H9 (cell line): ENCODE data around the gene KDM2A. TPM values are rescaled to one million over a fixed set of nuclear protein-coding genes. Genes with fewer than 3 reads are reported as not detected.

Experiments used
- DNase-seq: peaks from one replicate; pipeline ENCODE4 v3.0.0-alpha.2; 2017
- H2AFZ ChIP-seq: one replicate; pipeline ENCODE4 v1.6.1; 2013; ENCODE audit warnings: mild to moderate bottlenecking, low read length, control low read depth, moderate library complexity
- H2AK5ac ChIP-seq: 2 replicates; pipeline ENCODE4 v1.6.1; 2013; ENCODE audit warnings: low read length, control low read depth, mixed read lengths; ENCODE audit not compliant: insufficient read length
- H2BK120ac ChIP-seq: one replicate; pipeline ENCODE4 v1.6.1; 2013; ENCODE audit warnings: low read depth, mild to moderate bottlenecking, low read length, control low read depth, inconsistent platforms; ENCODE audit not compliant: poor library complexity, severe bottlenecking
- H2BK12ac ChIP-seq: 2 replicates; pipeline ENCODE4 v1.6.1; 2013; ENCODE audit warnings: low read length, control low read depth, mixed read lengths, low read depth; ENCODE audit not compliant: insufficient read length
- H2BK15ac ChIP-seq: 2 replicates; pipeline ENCODE4 v1.6.1; 2013; ENCODE audit warnings: low read depth, low read length, control low read depth
- H2BK20ac ChIP-seq: one replicate; pipeline ENCODE4 v1.6.1; 2013; ENCODE audit warnings: low read depth, mild to moderate bottlenecking, low read length, control low read depth, inconsistent platforms; ENCODE audit not compliant: poor library complexity, severe bottlenecking
- H2BK5ac ChIP-seq: 2 replicates; pipeline ENCODE4 v1.6.1; 2013; ENCODE audit warnings: low read length, control low read depth, mixed read lengths; ENCODE audit not compliant: insufficient read length
- H3K14ac ChIP-seq: 2 replicates; pipeline ENCODE4 v1.6.1; 2013; ENCODE audit warnings: low read length, control low read depth; ENCODE audit not compliant: insufficient read depth
- H3K18ac ChIP-seq: 2 replicates; pipeline ENCODE4 v1.6.1; 2013; ENCODE audit warnings: low read depth, mild to moderate bottlenecking, mixed read lengths, low read length, control low read depth; ENCODE audit not compliant: insufficient read length
- H3K23ac ChIP-seq: 2 replicates; pipeline ENCODE4 v1.6.1; 2013; ENCODE audit warnings: low read length, control low read depth, mixed read lengths, low read depth; ENCODE audit not compliant: insufficient read length
- H3K23me2 ChIP-seq: 2 replicates; pipeline ENCODE4 v1.6.1; 2013; ENCODE audit warnings: low read depth, mild to moderate bottlenecking, mixed read lengths, low read length, control low read depth; ENCODE audit not compliant: insufficient read length, poor library complexity, severe bottlenecking
- H3K27ac ChIP-seq: 2 replicates; pipeline ENCODE4 v1.5.1; 2013; ENCODE audit warnings: low read length, control low read depth, mixed read lengths, low read depth; ENCODE audit not compliant: insufficient read length
- H3K27me3 ChIP-seq: 2 replicates; pipeline ENCODE4 v1.6.1; 2013; ENCODE audit warnings: low read length, control low read depth, inconsistent platforms; ENCODE audit not compliant: insufficient read depth
- H3K4ac ChIP-seq: 2 replicates; pipeline ENCODE4 v1.6.1; 2013; ENCODE audit warnings: low read depth, mild to moderate bottlenecking, control low read depth, inconsistent platforms, low read length, moderate library complexity
- H3K4me1 ChIP-seq: 2 replicates; pipeline ENCODE4 v1.6.1; 2013; ENCODE audit warnings: low read length, control low read depth, inconsistent platforms; ENCODE audit not compliant: insufficient read depth
- H3K4me2 ChIP-seq: 2 replicates; pipeline ENCODE4 v1.6.1; 2013; ENCODE audit warnings: low read length, control low read depth, mixed read lengths; ENCODE audit not compliant: insufficient read length, insufficient read depth
- H3K56ac ChIP-seq: 2 replicates; pipeline ENCODE4 v1.6.1; 2013; ENCODE audit warnings: low read depth, mild to moderate bottlenecking, mixed read lengths, low read length, control low read depth; ENCODE audit not compliant: insufficient read length
- H3K79me1 ChIP-seq: 2 replicates; pipeline ENCODE4 v1.6.1; 2013; ENCODE audit warnings: low read depth, mild to moderate bottlenecking, moderate library complexity, low read length, control low read depth, inconsistent platforms; ENCODE audit not compliant: insufficient read depth, poor library complexity, severe bottlenecking
- H3K79me2 ChIP-seq: 2 replicates; pipeline ENCODE4 v1.6.1; 2013; ENCODE audit warnings: low read length, control low read depth, inconsistent platforms; ENCODE audit not compliant: insufficient read depth
- H3K9ac ChIP-seq: 2 replicates; pipeline ENCODE4 v1.6.1; 2013; ENCODE audit warnings: low read length, control low read depth, mixed read lengths; ENCODE audit not compliant: insufficient read length; ENCODE audit errors: extremely low read depth
- H3K9me3 ChIP-seq: one replicate; pipeline ENCODE4 v1.6.1; 2013; ENCODE audit warnings: low read depth, low read length, inconsistent platforms; ENCODE audit not compliant: control insufficient read depth
- H3T11ph ChIP-seq: one replicate; pipeline ENCODE4 v1.6.1; 2013; ENCODE audit warnings: mild to moderate bottlenecking, low read length, control low read depth, inconsistent platforms
- H4K20me1 ChIP-seq: one replicate; pipeline ENCODE4 v1.6.1; 2013; ENCODE audit not compliant: control insufficient read depth, insufficient read length, insufficient read depth
- H4K5ac ChIP-seq: 2 replicates; pipeline ENCODE4 v1.6.1; 2013; ENCODE audit warnings: low read depth, mild to moderate bottlenecking, mixed read lengths, low read length, control low read depth; ENCODE audit not compliant: insufficient read length
- H4K8ac ChIP-seq: replicated peaks from 2 replicates; pipeline ENCODE4 v1.6.1; 2013; ENCODE audit warnings: low read length, control low read depth, mixed read lengths, low read depth; ENCODE audit not compliant: insufficient read length
- H4K91ac ChIP-seq: 2 replicates; pipeline ENCODE4 v1.6.1; 2013; ENCODE audit warnings: low read depth, mild to moderate bottlenecking, moderate library complexity, mixed read lengths, low read length, control low read depth; ENCODE audit not compliant: insufficient read length
- H3K27ac Mint-ChIP-seq, 3 experiments: 2 replicates in 2 of 3; 3 replicates in 1 of 3; pipeline ENCODE4 v1.8.0; 2020 to 2021; ENCODE audit warnings: mixed read lengths in 3 of 3, mild to moderate bottlenecking in 1 of 3, moderate library complexity in 1 of 3
- H3K27me3 Mint-ChIP-seq: 2 replicates; pipeline ENCODE4 v1.8.0; 2021; ENCODE audit warnings: low read depth, mild to moderate bottlenecking, moderate library complexity, mixed read lengths
- H3K36me3 Mint-ChIP-seq, 3 experiments: 2 replicates in 2 of 3; 3 replicates in 1 of 3; pipeline ENCODE4 v1.8.0; 2020 to 2021; ENCODE audit warnings: low read depth in 3 of 3, mixed read lengths in 3 of 3; ENCODE audit not compliant: insufficient read depth in 1 of 3
- H3K4me1 Mint-ChIP-seq, 2 experiments: 2 replicates each; pipeline ENCODE4 v1.8.0; 2020; ENCODE audit warnings: mixed read lengths in 2 of 2
- H3K4me3 Mint-ChIP-seq, 2 experiments: 2 replicates in 1 of 2; 3 replicates in 1 of 2; pipeline ENCODE4 v1.8.0; 2020 to 2021; ENCODE audit warnings: mild to moderate bottlenecking in 2 of 2, mixed read lengths in 2 of 2, moderate library complexity in 1 of 2
- H3K9me3 Mint-ChIP-seq, 2 experiments: 2 replicates in 1 of 2; 3 replicates in 1 of 2; pipeline ENCODE4 v1.8.0; 2020; ENCODE audit warnings: mild to moderate bottlenecking in 2 of 2, mixed read lengths in 2 of 2, moderate library complexity in 1 of 2
- WGBS: extraction: QIAGEN DNeasy Blood & Tissue Kit; methylation state at CpG from one replicate; pipeline ENCODE4 v1.1.7; 2013; ENCODE audit warnings: missing lambda C conversion rate, low lambda C conversion rate, mixed read lengths; ENCODE audit not compliant: insufficient read length; ENCODE audit errors: extremely low coverage; 5-methylcytosine and 5-hydroxymethylcytosine counted together
- total RNA-seq: library from RNA; stranded (reverse); gene quantifications from 2 replicates; pipeline ENCODE4 v1.2.1, GENCODE V29; 2021
- TF ChIP-seq, protein P1 (sequence below): fragments of 200-600 bp; sonication (generic); conservative IDR thresholded peaks from 3 replicates; pipeline ENCODE4 v1.8.0; 2021; ENCODE audit warnings: antibody characterized with exemption, mild to moderate bottlenecking

KDM2A gene
- total RNA-seq, 1 experiment from 2014 or later: 85.9 TPM

DNA sequence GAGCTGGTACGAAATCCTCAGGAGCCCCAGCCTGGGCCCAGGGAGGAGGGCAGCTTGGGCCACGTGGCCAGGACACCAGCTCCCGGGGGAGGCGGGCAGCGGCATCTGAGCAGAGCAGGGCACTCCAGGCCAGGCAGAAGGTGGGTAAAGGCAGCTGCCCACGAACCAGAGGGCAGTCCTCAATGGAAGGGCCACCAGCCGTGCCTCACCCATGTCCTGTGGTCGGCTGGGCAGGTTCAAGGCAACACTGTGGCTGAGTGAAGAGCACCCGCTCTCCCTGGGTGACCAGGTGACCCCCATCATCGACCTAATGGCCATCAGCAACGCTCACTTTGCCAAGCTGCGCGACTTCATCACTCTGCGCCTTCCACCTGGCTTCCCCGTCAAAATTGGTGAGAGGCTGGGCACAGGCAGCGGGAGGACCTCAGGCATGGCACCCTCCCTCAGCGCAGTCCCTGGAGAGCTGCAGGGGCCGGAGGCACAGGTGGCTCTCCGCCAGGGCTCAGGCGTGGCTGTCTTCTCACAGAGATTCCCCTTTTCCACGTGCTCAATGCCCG is 181.8 kb downstream of the KDM2A start:
- H3K27ac Mint-ChIP-seq: no peak overlapping the region
- no peak overlapping the region for H2BK15ac ChIP-seq
- H3K27ac ChIP-seq: no peak overlapping the region
- H3K4ac ChIP-seq: no peak overlapping the region
- no peak overlapping the region for H4K8ac ChIP-seq
- no peak overlapping the region for H3K23ac ChIP-seq
- no peaks in the 10 kb centered on the region for H3K79me2 ChIP-seq
- no peaks in the 10 kb centered on the region for H3K9me3 ChIP-seq
- H4K20me1 ChIP-seq: no peaks in the 10 kb centered on the region
- peaks cover 16% of the 10 kb centered on the region for H3K23me2 ChIP-seq
- H2BK12ac ChIP-seq: no peak overlapping the region
- no peak overlapping the region for H2BK120ac ChIP-seq
- H3K4me1 ChIP-seq: no peaks in the 10 kb centered on the region
- H3K56ac ChIP-seq: no peak overlapping the region
- DNase-seq: no peak
- no peak overlapping the region for H2BK5ac ChIP-seq
- H3K36me3 Mint-ChIP-seq: peaks cover 13 to 44% (median 27%) of the 10 kb centered on the region in 3 experiments
- H3K14ac ChIP-seq: no peak overlapping the region
- no peak overlapping the region for H3K4me3 Mint-ChIP-seq
- peaks cover 11 to 16% of the 10 kb centered on the region in 2 experiments for H3K4me1 Mint-ChIP-seq
- H4K91ac ChIP-seq: no peak overlapping the region
- H2AK5ac ChIP-seq: no peak overlapping the region
- H3K27me3 ChIP-seq: no peaks in the 10 kb centered on the region
- H3K79me1 ChIP-seq: no peaks in the 10 kb centered on the region
- no peak overlapping the region for H3K9ac ChIP-seq
- H2BK20ac ChIP-seq: no peak overlapping the region
- no peak overlapping the region for H3T11ph ChIP-seq
- no peak overlapping the region for H2AFZ ChIP-seq
- H3K27me3 Mint-ChIP-seq: peaks cover 6% of the 10 kb centered on the region
- H3K9me3 Mint-ChIP-seq: peaks cover 10 to 11% of the 10 kb centered on the region in 2 experiments; a peak in 4 of 5 replicates
- H4K5ac ChIP-seq: no peak overlapping the region
- H3K18ac ChIP-seq: no peak overlapping the region
- TF ChIP-seq, protein P1, sequence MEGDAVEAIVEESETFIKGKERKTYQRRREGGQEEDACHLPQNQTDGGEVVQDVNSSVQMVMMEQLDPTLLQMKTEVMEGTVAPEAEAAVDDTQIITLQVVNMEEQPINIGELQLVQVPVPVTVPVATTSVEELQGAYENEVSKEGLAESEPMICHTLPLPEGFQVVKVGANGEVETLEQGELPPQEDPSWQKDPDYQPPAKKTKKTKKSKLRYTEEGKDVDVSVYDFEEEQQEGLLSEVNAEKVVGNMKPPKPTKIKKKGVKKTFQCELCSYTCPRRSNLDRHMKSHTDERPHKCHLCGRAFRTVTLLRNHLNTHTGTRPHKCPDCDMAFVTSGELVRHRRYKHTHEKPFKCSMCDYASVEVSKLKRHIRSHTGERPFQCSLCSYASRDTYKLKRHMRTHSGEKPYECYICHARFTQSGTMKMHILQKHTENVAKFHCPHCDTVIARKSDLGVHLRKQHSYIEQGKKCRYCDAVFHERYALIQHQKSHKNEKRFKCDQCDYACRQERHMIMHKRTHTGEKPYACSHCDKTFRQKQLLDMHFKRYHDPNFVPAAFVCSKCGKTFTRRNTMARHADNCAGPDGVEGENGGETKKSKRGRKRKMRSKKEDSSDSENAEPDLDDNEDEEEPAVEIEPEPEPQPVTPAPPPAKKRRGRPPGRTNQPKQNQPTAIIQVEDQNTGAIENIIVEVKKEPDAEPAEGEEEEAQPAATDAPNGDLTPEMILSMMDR: no peak
- WGBS: no CpG with 5 or more reads among the region's 22 CpGs
- no peak overlapping the region for H3K4me2 ChIP-seq
